BLaER1 treated with 17β-estradiol and CSF1 and Interleukin-3, amounts not matched to agents 10 nM and 100 nM (cell line): ENCODE measurements around the gene FOXO3B.
"Not testable (repeated sequence)": the region's sequence is repeated elsewhere in the genome, so short reads cannot be mapped to it uniquely, and the experiment has no call there.

Experiments
- H3K27ac ChIP-seq, 11 experiments: shearing (Covaris generic); formaldehyde crosslinking; 2 replicates each; pipeline ENCODE4 v1.8.1; 2022
- H3K27me3 ChIP-seq, 11 experiments: shearing (Covaris generic); formaldehyde crosslinking; 2 replicates each; pipeline ENCODE4 v1.8.1; 2022
- H3K36me3 ChIP-seq, 11 experiments: shearing (Covaris generic); formaldehyde crosslinking; 2 replicates each; pipeline ENCODE4 v1.8.1; 2022
- H3K4me1 ChIP-seq, 10 experiments: shearing (Covaris generic); formaldehyde crosslinking; 2 replicates each; pipeline ENCODE4 v1.8.1; 2022
- H3K4me2 ChIP-seq, 11 experiments: shearing (Covaris generic); formaldehyde crosslinking; 2 replicates each; pipeline ENCODE4 v1.8.1; 2022
- H3K4me3 ChIP-seq, 10 experiments: shearing (Covaris generic); formaldehyde crosslinking; 2 replicates each; pipeline ENCODE4 v1.8.1; 2022
- H3K9ac ChIP-seq, 11 experiments: shearing (Covaris generic); formaldehyde crosslinking; 2 replicates each; pipeline ENCODE4 v1.8.1; 2022
- H3K9me3 ChIP-seq, 11 experiments: shearing (Covaris generic); formaldehyde crosslinking; replicated peaks in 1 of 11; 2 replicates each; pipeline ENCODE4 v1.8.1; 2022
- H4K20me1 ChIP-seq, 11 experiments: shearing (Covaris generic); formaldehyde crosslinking; 2 replicates each; pipeline ENCODE4 v1.8.1; 2022

The FOXO3B gene

GRCh38 chr17:18681767-18682571 is at the start of gene FOXO3B:
Gene FOXO3B, minus strand, starts transcription at chr17:18682314. Its CDS starts 663 bp downstream, at chr17:18681651.
- peak within 1 kb of the TSS; percentile 52 to 72 (median 65) for H3K4me3 ChIP-seq

DNA sequence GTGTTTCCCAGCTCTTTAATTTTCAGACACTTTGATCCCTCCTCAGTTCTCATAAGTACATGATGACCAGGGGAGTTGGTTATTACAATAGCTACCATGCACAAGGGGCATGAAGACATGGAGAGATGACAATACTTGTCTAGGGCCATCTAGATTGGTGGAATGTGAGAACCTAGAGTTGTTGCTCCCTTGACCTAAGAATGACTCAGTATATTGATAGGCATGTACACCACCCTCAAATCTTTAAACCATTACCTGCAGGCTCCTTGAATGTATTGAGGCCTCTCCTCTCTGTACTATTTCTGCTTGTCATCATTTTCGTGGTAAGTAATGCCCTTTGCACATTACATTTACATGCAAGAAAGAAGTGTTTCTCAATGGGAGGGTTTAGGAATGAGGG is 41.4 kb upstream of the FOXO3B start:
- not testable (repeated sequence) for H3K4me1 ChIP-seq, H4K20me1 ChIP-seq, H3K9ac ChIP-seq, H3K27me3 ChIP-seq, H3K4me2 ChIP-seq, H3K27ac ChIP-seq, H3K4me3 ChIP-seq, H3K9me3 ChIP-seq, H3K36me3 ChIP-seq

More at GRCh38 chr17:18681767-18682571, at the start of gene FOXO3B:
- peak within 1 kb of the TSS in 10 of 11 experiments; percentile 47 to 79 (median 76); a peak in 20 of 22 replicates for H3K27ac ChIP-seq
- peak within 1 kb of the TSS; percentile 46 to 77 (median 59); a peak in 20 of 22 replicates for H3K4me2 ChIP-seq
- peak within 1 kb of the TSS; percentile 65 to 83 (median 78); a peak in 21 of 22 replicates for H3K9ac ChIP-seq
- H3K9me3 ChIP-seq = peaks cover 7 to 29% (median 20%) of the 10 kb centered on the region in 11 experiments
- not testable (repeated sequence) for H3K4me1 ChIP-seq, H4K20me1 ChIP-seq, H3K27me3 ChIP-seq
- H3K36me3 ChIP-seq = peaks cover 4 to 31% (median 23%) of the 10 kb centered on the region in 11 experiments; a peak in 20 of 22 replicates

GRCh38 chr17:18722612-18723011 is 40.5 kb upstream of the FOXO3B start:
- H3K27me3 ChIP-seq, H3K9ac ChIP-seq, H3K9me3 ChIP-seq, H3K4me1 ChIP-seq, H3K36me3 ChIP-seq, H4K20me1 ChIP-seq, H3K4me2 ChIP-seq, H3K27ac ChIP-seq, H3K4me3 ChIP-seq: not testable (repeated sequence)

- H3K4me2 ChIP-seq, H3K9ac ChIP-seq, H3K4me1 ChIP-seq, H3K36me3 ChIP-seq, H3K4me3 ChIP-seq, H3K27me3 ChIP-seq, H4K20me1 ChIP-seq, H3K27ac ChIP-seq, H3K9me3 ChIP-seq: not testable (repeated sequence)
Observed at GRCh38 chr17:18721775-18722547, 39.8 kb upstream of the FOXO3B start.

DNA sequence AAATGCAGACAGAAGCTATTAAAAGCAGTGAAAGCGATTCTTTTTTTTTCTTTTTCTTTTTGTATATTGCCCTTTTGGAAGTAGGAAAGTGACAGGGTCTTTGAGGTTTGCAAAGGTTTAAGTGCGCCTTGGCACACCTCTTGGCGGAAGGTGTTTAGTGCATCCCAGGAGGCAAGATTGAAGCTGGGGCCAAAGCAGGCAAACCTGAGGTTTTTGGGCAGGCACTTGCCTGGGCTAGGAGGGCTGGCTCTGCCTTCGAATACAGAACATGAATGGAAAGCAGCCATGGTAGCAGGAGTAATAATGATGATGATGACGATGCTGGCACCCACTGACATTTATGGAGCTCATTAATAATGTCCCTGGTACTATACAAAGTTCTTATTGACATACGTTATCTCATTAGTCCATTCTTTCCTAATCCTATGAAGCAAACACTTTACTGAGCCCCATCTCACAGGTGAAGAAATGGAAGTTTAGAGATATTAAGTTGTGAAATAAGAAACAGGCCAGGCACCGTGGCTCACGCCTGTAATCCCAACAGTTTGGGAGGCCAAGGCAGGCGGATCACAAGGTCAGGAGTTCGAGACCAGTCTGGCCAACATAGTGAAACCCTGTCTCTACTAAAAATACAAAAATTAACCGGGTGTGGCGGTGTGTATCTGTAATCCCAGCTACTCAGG is 37.5 kb upstream of the FOXO3B start:
- H3K9ac ChIP-seq, H3K27ac ChIP-seq, H3K4me2 ChIP-seq: not testable (repeated sequence)

GRCh38 chr17:18718643-18719427 is 36.7 kb upstream of the FOXO3B start:
- H3K4me3 ChIP-seq, H3K27me3 ChIP-seq, H3K27ac ChIP-seq, H3K4me1 ChIP-seq, H3K4me2 ChIP-seq, H4K20me1 ChIP-seq, H3K36me3 ChIP-seq, H3K9me3 ChIP-seq, H3K9ac ChIP-seq: not testable (repeated sequence)

More for the DNA sequence above, 37.5 kb upstream of the FOXO3B start:
- not testable (repeated sequence) for H4K20me1 ChIP-seq, H3K9me3 ChIP-seq, H3K4me3 ChIP-seq, H3K4me1 ChIP-seq, H3K36me3 ChIP-seq, H3K27me3 ChIP-seq

DNA sequence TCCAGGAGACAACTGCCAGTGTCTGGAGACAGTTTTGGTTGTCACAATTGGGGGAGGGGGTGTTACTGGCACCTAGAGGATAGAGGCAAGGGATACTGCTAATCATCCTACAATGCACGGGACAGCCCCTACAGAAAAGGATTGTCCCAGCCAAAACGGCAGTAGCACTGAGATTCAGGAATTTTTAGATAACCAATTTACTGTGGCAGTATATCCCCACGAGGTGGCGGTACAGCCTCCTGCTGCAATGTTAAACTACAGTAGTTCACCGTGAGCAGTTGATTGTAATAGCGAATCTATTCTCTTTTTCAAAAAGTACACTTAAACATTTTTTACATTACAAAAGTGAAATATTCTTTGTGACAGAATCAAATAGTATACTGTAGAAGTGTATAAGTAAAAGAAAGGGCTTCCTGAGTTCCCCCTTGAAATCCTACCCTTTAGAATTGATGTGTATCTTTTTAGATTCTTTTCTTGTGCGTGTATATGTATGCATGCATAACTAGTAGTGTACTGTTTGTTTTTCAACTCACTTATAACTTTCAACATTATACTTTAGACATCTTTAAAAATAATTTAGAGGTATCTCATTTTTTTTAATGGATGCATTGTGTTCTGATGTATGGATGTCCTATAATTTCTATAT is 30.4 kb upstream of the FOXO3B start:
- H3K4me2 ChIP-seq, H3K27me3 ChIP-seq, H3K36me3 ChIP-seq, H3K27ac ChIP-seq, H4K20me1 ChIP-seq, H3K9me3 ChIP-seq, H3K4me1 ChIP-seq, H3K9ac ChIP-seq, H3K4me3 ChIP-seq: not testable (repeated sequence)

- not testable (repeated sequence) for H3K36me3 ChIP-seq, H4K20me1 ChIP-seq, H3K27ac ChIP-seq, H3K9ac ChIP-seq, H3K4me3 ChIP-seq, H3K27me3 ChIP-seq, H3K4me2 ChIP-seq, H3K4me1 ChIP-seq, H3K9me3 ChIP-seq
Observed at GRCh38 chr17:18708215-18708614, 26.1 kb upstream of the FOXO3B start.

DNA sequence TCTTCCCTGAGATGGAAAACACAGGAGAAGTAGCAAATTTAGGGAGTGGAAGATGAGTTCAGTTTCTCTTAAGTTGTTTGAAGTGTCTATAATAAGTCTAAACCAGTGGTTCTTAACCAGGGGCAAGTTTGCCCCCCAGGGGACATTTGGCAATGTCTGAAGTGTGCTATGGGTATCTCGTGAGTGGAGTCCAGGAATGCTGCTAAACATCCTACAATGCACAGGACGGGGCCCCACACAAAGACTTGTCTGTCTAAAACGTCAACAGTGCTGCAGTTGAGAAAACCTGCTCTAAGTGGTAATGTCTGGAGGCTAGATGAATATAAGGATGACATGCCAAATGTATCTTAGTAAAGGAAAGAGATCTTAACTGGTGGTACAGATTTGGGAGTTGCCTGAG is 23.8 kb upstream of the FOXO3B start:
- not testable (repeated sequence) for H3K36me3 ChIP-seq, H3K4me2 ChIP-seq, H4K20me1 ChIP-seq, H3K4me1 ChIP-seq, H3K9ac ChIP-seq, H3K27ac ChIP-seq, H3K4me3 ChIP-seq, H3K27me3 ChIP-seq, H3K9me3 ChIP-seq

DNA sequence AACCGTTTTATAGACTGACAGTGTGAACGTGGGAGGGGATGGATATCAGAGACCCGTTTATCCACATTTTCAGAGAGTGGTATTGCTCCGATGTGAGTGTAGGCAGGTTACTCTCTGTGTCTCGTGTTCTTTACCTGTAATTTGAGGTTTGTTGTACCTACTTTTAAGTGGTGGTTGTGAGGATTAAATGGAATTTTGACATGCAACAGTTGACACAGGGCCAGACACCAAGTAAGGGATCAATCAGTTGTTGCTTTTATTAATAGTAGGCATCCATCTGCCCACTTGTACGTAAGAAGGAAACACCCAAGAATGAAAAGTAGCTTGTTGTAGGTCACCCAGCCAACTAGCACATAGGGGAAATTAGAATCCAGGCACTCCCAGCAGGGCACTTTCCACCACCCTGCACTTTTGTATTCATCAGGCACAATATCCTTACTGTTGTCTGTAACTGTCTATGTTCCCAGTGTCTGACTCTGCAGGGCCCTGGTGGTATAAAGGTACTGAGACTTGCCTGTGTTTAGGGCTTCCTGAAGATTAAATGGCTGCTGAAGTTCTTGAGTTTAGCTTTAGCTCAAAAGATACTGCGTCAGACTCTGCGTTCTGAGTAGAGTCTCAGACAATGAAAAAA is 16.5 kb upstream of the FOXO3B start:
- peak overlapping the region in 10 of 11 experiments; percentile 60 to 79 (median 74); a peak in 17 of 22 replicates for H3K9ac ChIP-seq
- not testable (repeated sequence) for H4K20me1 ChIP-seq, H3K36me3 ChIP-seq, H3K9me3 ChIP-seq, H3K4me1 ChIP-seq, H3K27me3 ChIP-seq
- peak overlapping the region in 2 of 11 experiments; percentile 61 to 67; a peak in 4 of 22 replicates for H3K27ac ChIP-seq
- H3K4me2 ChIP-seq = peak overlapping the region; percentile 68 to 87 (median 80)
- H3K4me3 ChIP-seq = peak overlapping the region; percentile 57 to 72 (median 65)

GRCh38 chr17:18695143-18695542 is 13.0 kb upstream of the FOXO3B start:
- H3K9ac ChIP-seq, H3K4me3 ChIP-seq, H4K20me1 ChIP-seq, H3K27ac ChIP-seq, H3K4me1 ChIP-seq, H3K36me3 ChIP-seq, H3K27me3 ChIP-seq, H3K9me3 ChIP-seq: not testable (repeated sequence)
- H3K4me2 ChIP-seq = peak overlapping the region in 1 of 11 experiments; percentile 20; a peak in 1 of 22 replicates

GRCh38 chr17:18682668-18683067 is 554 bp upstream of the FOXO3B start:
- not testable (repeated sequence) for H3K27me3 ChIP-seq, H4K20me1 ChIP-seq, H3K4me1 ChIP-seq
- peaks cover under 1 to 22% (median 13%) of the 10 kb centered on the region in 11 experiments; a peak in 19 of 22 replicates for H3K9me3 ChIP-seq
- peak overlapping the region; percentile 52 to 72 (median 65) for H3K4me3 ChIP-seq
- H3K4me2 ChIP-seq = peak overlapping the region; percentile 26 to 77 (median 44); a peak in 15 of 22 replicates
- H3K36me3 ChIP-seq = peaks cover 0 to 24% (median 16%) of the 10 kb centered on the region in 11 experiments; a peak in 18 of 22 replicates
- peak overlapping the region in 9 of 11 experiments; percentile 71 to 83 (median 79); a peak in 12 of 22 replicates for H3K9ac ChIP-seq
- peak overlapping the region in 3 of 11 experiments; percentile 4 to 75 (median 69); a peak in 2 of 22 replicates for H3K27ac ChIP-seq
